ENCODE measurements around the gene SHBG.
"Not testable (repeated sequence)": the region's sequence is repeated elsewhere in the genome, so short reads cannot be mapped to it uniquely, and the experiment has no call there.

SHBG gene

GRCh38 chr17:7623661-7624060 is 6.3 kb upstream of the SHBG start:
- TF ChIP-seq CSDC2 (CRISPR knock-in tag; IDR thresholded peaks at IDR 0.05) (no peak), BACH2 (CRISPR knock-in tag; IDR thresholded peaks at IDR 0.05; ENCODE audit: borderline replicate concordance) (no peak), ZNF565 (CRISPR knock-in tag; conservative IDR thresholded peaks at IDR 0.05; ENCODE audit: low read depth) (no peak), TSHZ2 (CRISPR knock-in tag; IDR thresholded peaks at IDR 0.05) (no peak), ZNF70 (CRISPR knock-in tag; IDR thresholded peaks at IDR 0.05) (no peak), RARB (CRISPR knock-in tag; IDR thresholded peaks at IDR 0.05) (no peak), ZFP3 (CRISPR knock-in tag; IDR thresholded peaks at IDR 0.05) (no peak)
- ATAC-seq = no peak

- not testable (repeated sequence) for ATAC-seq
Observed at GRCh38 chr17:7625749-7626148, 4.2 kb upstream of the SHBG start.

GRCh38 chr17:7626307-7626706 is 3.6 kb upstream of the SHBG start:
- no peak for ATAC-seq
- TF ChIP-seq ZC3H10 (CRISPR knock-in tag; IDR thresholded peaks at IDR 0.05) = no peak
- no peak for TF ChIP-seq ZNF70 (CRISPR knock-in tag; IDR thresholded peaks at IDR 0.05)
- TF ChIP-seq RARB (CRISPR knock-in tag; IDR thresholded peaks at IDR 0.05) = no peak
- TF ChIP-seq ESRRG (CRISPR knock-in tag; IDR thresholded peaks at IDR 0.05) = no peak
- no peak for TF ChIP-seq CSDC2 (CRISPR knock-in tag; IDR thresholded peaks at IDR 0.05)
- no peak for TF ChIP-seq CSRNP3 (CRISPR knock-in tag; IDR thresholded peaks at IDR 0.05)
- no peak for TF ChIP-seq TOX (CRISPR knock-in tag; IDR thresholded peaks at IDR 0.05; ENCODE audit: borderline replicate concordance)
- no peak for TF ChIP-seq ZFP30 (CRISPR knock-in tag; IDR thresholded peaks at IDR 0.05)
- TF ChIP-seq ISL1 (CRISPR knock-in tag; IDR thresholded peaks at IDR 0.05) = no peak
- no peak for TF ChIP-seq POU6F1 (CRISPR knock-in tag; IDR thresholded peaks at IDR 0.05; ENCODE audit: borderline replicate concordance, low read depth)
- TF ChIP-seq TSHZ2 (CRISPR knock-in tag; IDR thresholded peaks at IDR 0.05) = no peak
- no peak for TF ChIP-seq OSR1 (CRISPR knock-in tag; IDR thresholded peaks at IDR 0.05)
- no peak for TF ChIP-seq CREB5 (CRISPR knock-in tag; IDR thresholded peaks at IDR 0.05; ENCODE audit: low read depth)
- no peak for TF ChIP-seq BACH2 (CRISPR knock-in tag; IDR thresholded peaks at IDR 0.05; ENCODE audit: borderline replicate concordance)
- TF ChIP-seq ARNTL (CRISPR knock-in tag; IDR thresholded peaks at IDR 0.05; ENCODE audit: borderline replicate concordance, low read depth) = no peak
- no peak for TF ChIP-seq GLIS3 (CRISPR knock-in tag; IDR thresholded peaks at IDR 0.05)
- no peak for TF ChIP-seq PPARA (CRISPR knock-in tag; IDR thresholded peaks at IDR 0.05; ENCODE audit: borderline replicate concordance)

GRCh38 chr17:7626956-7627249 is 3.0 kb upstream of the SHBG start:
- peak; percentile 55 for ATAC-seq
- TF ChIP-seq TSHZ2 (CRISPR knock-in tag; IDR thresholded peaks at IDR 0.05) (no peak), ZFP3 (CRISPR knock-in tag; IDR thresholded peaks at IDR 0.05) (no peak), OSR1 (CRISPR knock-in tag; IDR thresholded peaks at IDR 0.05) (no peak), CSDC2 (CRISPR knock-in tag; IDR thresholded peaks at IDR 0.05) (no peak), ZC3H10 (CRISPR knock-in tag; IDR thresholded peaks at IDR 0.05) (no peak), ZNF70 (CRISPR knock-in tag; IDR thresholded peaks at IDR 0.05) (no peak), ZNF565 (CRISPR knock-in tag; conservative IDR thresholded peaks at IDR 0.05; ENCODE audit: low read depth) (no peak), ISL1 (CRISPR knock-in tag; IDR thresholded peaks at IDR 0.05) (no peak), POU6F1 (CRISPR knock-in tag; IDR thresholded peaks at IDR 0.05; ENCODE audit: borderline replicate concordance, low read depth) (no peak)

Measured in SK-N-SH treated with all-trans-retinoic acid at 6 μM for 48 hours (cell line).